ENCODE results near the gene SMARCE1. TPM values are rescaled to one million over a fixed set of nuclear protein-coding genes. Genes with fewer than 3 reads are reported as not detected.

SMARCE1 gene
- total and polyA plus RNA-seq, 2 of the 4 experiments (the other 2 are of a cell fraction), result 66.2 to 119 TPM

DNA sequence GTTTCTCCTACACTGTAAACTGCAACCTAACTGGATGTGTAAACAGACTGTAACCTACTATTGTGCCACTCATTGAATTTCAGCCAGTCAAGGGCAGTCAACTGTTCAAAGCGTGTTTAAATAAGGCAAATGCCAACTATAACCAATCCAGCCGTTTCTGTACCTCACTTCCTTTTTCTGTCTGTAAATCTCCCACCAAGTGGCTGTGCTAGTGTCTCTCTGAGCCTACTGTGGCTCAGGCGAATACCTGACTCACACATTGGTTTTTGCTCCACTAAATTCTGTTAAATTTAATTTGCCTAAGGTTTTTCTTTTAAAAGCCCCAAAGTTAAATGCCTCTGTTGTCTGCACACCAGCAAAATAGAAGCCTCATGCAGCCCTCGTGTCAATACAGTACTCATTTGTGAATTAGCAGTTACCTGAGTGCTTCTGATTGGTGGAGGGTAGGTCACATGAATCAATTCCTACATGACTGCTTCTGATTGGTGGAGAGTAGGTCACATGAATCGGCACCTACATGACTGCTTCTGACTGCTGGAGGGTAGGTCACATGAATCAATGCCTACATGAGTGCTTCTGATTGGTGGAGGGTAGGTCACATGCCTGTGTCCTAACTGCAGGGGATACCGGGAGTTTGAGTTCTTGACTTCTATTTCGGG is 51.2 kb downstream of the SMARCE1 start:
- H3K27ac ChIP-seq (ENCODE audit: insufficient read depth, low read length), result no peak overlapping the region
- 90% methylated on average over 2 of the region's 7 CpGs; no CpG with 5 or more reads in 1 of the 2 experiments for WGBS, 2 experiments (ENCODE audit: extremely low coverage in 2 of 2, insufficient read length in 1 of 2)
- H3K56ac ChIP-seq (ENCODE audit: extremely low read depth, insufficient read depth, low read length), result no peak overlapping the region
- no peak overlapping the region for H2BK20ac ChIP-seq (ENCODE audit: low read depth, low read length)
- H4K20me1 ChIP-seq (ENCODE audit: insufficient read depth, low read length), result no peaks in the 10 kb centered on the region
- no peak overlapping the region for H2AFZ ChIP-seq (replicated peaks; ENCODE audit: low read length, poor library complexity)
- no peaks in the 10 kb centered on the region for H3K9me3 ChIP-seq (ENCODE audit: control insufficient read depth, insufficient read depth, low read length)
- H2AK9ac ChIP-seq (replicated peaks; ENCODE audit: low read depth, low read length, poor library complexity), result peak overlapping the region; percentile 13
- H3K36me3 ChIP-seq (ENCODE audit: control insufficient read depth, insufficient read depth, low read length), result no peaks in the 10 kb centered on the region
- no peak for TF ChIP-seq CHD1 (IDR thresholded peaks at IDR 0.05; ENCODE audit: low read depth, low read length)
- TF ChIP-seq, protein P1, sequence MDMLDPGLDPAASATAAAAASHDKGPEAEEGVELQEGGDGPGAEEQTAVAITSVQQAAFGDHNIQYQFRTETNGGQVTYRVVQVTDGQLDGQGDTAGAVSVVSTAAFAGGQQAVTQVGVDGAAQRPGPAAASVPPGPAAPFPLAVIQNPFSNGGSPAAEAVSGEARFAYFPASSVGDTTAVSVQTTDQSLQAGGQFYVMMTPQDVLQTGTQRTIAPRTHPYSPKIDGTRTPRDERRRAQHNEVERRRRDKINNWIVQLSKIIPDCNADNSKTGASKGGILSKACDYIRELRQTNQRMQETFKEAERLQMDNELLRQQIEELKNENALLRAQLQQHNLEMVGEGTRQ (IDR thresholded peaks at IDR 0.05; ENCODE audit: low read depth, low read length), result peak; percentile 69
- H4K91ac ChIP-seq (ENCODE audit: insufficient read depth, low read depth, low read length), result no peak overlapping the region
- H3K9ac ChIP-seq (ENCODE audit: low read depth, low read length), result no peak overlapping the region
- H3K4ac ChIP-seq (ENCODE audit: low read depth, low read length), result no peak overlapping the region
- H4K5ac ChIP-seq (ENCODE audit: low read depth, low read length), result no peak overlapping the region
- in situ Hi-C loops (cut with MboI; ENCODE audit: low sequenced_read_pairs) (no loop called here), dilution Hi-C loops (cut with HindIII; ENCODE audit: low sequenced_read_pairs, unreplicated experiment) (no loop called here), intact Hi-C loops (cut with micrococcal nuclease) (no loop called here)
- H3K23ac ChIP-seq (ENCODE audit: low read depth, low read length), result no peak overlapping the region
- H3K9me1 ChIP-seq (ENCODE audit: insufficient read depth, low read length), result no peaks in the 10 kb centered on the region
- no peak overlapping the region for H2AK5ac ChIP-seq (ENCODE audit: low read depth, low read length)
- H3K4me3 ChIP-seq (ENCODE audit: insufficient read depth, low read depth, low read length), result no peak overlapping the region
- peaks cover 7% of the 10 kb centered on the region for H3K27me3 ChIP-seq (ENCODE audit: control insufficient read depth, insufficient read depth, low read length)
- no peak overlapping the region for H4K8ac ChIP-seq (ENCODE audit: low read depth in 2 of 2, low read length in 2 of 2)
- no peaks in the 10 kb centered on the region for H3K79me1 ChIP-seq (ENCODE audit: low read depth in 1 of 2, low read length in 2 of 2)
- ChIA-PET CTCF (interaction anchor here (0.6 kb wide), 1 partner anchor 181 kb away, joined by 4 read pairs; no protein-coding TSS in a partner anchor), POLR2A (ENCODE audit: unreplicated experiment) (no interaction called here)
- no peak overlapping the region for H2BK120ac ChIP-seq (ENCODE audit: low read depth, low read length)
- no peak overlapping the region for H3K4me2 ChIP-seq (ENCODE audit: low read depth, low read length)
- no peak overlapping the region for H2BK15ac ChIP-seq (ENCODE audit: low read depth, low read length)
- ATAC-seq (ENCODE audit: low read depth) (no peak), DNase-seq (peak; percentile 10)
- H3K18ac ChIP-seq (ENCODE audit: low read depth, low read length), result no peak overlapping the region
- no TSS peak for BruUV-seq (replicated peaks)
- H3K14ac ChIP-seq (replicated peaks; ENCODE audit: low read depth, low read length), result no peak overlapping the region
- no peak overlapping the region for H2BK5ac ChIP-seq (ENCODE audit: low read depth, low read length, poor library complexity, severe bottlenecking)
- no peaks in the 10 kb centered on the region for H3K4me1 ChIP-seq (ENCODE audit: control insufficient read depth, insufficient read depth, low read length)

All from IMR-90 (cell line).